K562 (cell line): Measurements from ENCODE around the gene BAHD1. TPM values are rescaled to one million over a fixed set of nuclear protein-coding genes. Genes with fewer than 3 reads are reported as not detected.

Experiments
- ATAC-seq: fragments of 200-7000 bp; cut with Tn5 transposase; 3 replicates; pipeline ENCODE4 v1.9.1; 2020; ENCODE audit warnings: moderate library complexity
- BruUV-seq: library from RNA; stranded (reverse); fragments of 400-500 nt; replicated peaks from 2 replicates; lab custom pipeline; 2021; lab: Mats Ljungman, UMichigan
- CTCF ChIA-PET: fragments of 300-600 bp; formaldehyde crosslinking; extraction: SDS; loops from one replicate; lab custom pipeline; 2021; ENCODE audit warnings: low intra/inter-chr PET ratio; lab: Yijun Ruan, JAX
- POLR2A ChIA-PET: fragments of 300-600, 350-650 bp; sonication (Branson Sonifier 250); formaldehyde crosslinking; extraction: SDS; loops from one replicate; lab custom pipeline; 2021; ENCODE audit warnings: antibody characterized with exemption, inconsistent platforms; lab: Yijun Ruan, JAX
- DNase-seq, 4 experiments: peaks; one replicate each; pipeline versions ENCODE4 v3.0.0 to v3.0.0-alpha.2; 2011 to 2018; ENCODE audit warnings: low spot score in 3 of 4, mixed read lengths in 3 of 4; ENCODE audit errors: extremely low read depth in 1 of 4
- FAIRE-seq: peaks from 2 replicates; lab custom pipeline; 2011; peaks lifted over from hg19 to GRCh38; lab: Jason Lieb, UNC
- H2AFZ ChIP-seq: 2 replicates; pipeline ENCODE4 v1.6.0; 2011; ENCODE audit warnings: low read depth, low read length, control low read depth, inconsistent platforms
- H3K27ac ChIP-seq: fragments of 200-600 bp; 3 replicates; pipeline ENCODE4 v1.8.0; 2011; ENCODE audit warnings: low read depth, mild to moderate bottlenecking, control low read depth, inconsistent platforms, low read length, moderate library complexity, mixed read lengths; ENCODE audit errors: extremely low read depth
- H3K27me3 ChIP-seq, 2 experiments: fragments of 300-600 bp in 1 of 2; 2 replicates in 1 of 2; 3 replicates in 1 of 2; pipeline versions ENCODE4 v1.6.0 to v1.8.0; 2011; ENCODE audit warnings: inconsistent platforms in 2 of 2, low read length in 2 of 2, mild to moderate bottlenecking in 1 of 2, mixed read lengths in 1 of 2, moderate library complexity in 1 of 2; ENCODE audit not compliant: control insufficient read depth in 2 of 2, insufficient read depth in 2 of 2
- H3K36me3 ChIP-seq: fragments of 300-600 bp; 3 replicates; pipeline ENCODE4 v1.8.0; 2011; ENCODE audit warnings: mild to moderate bottlenecking, low read length, inconsistent platforms; ENCODE audit not compliant: control insufficient read depth, insufficient read depth
- H3K4me1 ChIP-seq, 2 experiments: fragments of 200-600 bp in 1 of 2; replicated peaks in 1 of 2; 2 replicates in 1 of 2; 3 replicates in 1 of 2; pipeline versions ENCODE4 v1.5.1 to v1.8.0; 2011; ENCODE audit warnings: inconsistent platforms in 2 of 2, low read length in 2 of 2, mild to moderate bottlenecking in 1 of 2, mixed read lengths in 1 of 2, moderate library complexity in 1 of 2; ENCODE audit not compliant: control insufficient read depth in 2 of 2, insufficient read depth in 2 of 2
- H3K4me2 ChIP-seq: 2 replicates; pipeline ENCODE4 v1.6.1; 2011; ENCODE audit warnings: low read length, control low read depth, inconsistent platforms, mixed read lengths; ENCODE audit not compliant: insufficient read depth
- H3K4me3 ChIP-seq: fragments of 200-600 bp; sonication (generic), shearing (Covaris generic); 2 replicates; pipeline ENCODE4 v1.5.1; 2016; ENCODE audit warnings: control low read depth, inconsistent platforms
- H3K79me2 ChIP-seq: fragments of 200-600 bp; 3 replicates; pipeline ENCODE4 v1.8.0; 2011; ENCODE audit warnings: low read length, inconsistent platforms; ENCODE audit not compliant: control insufficient read depth, insufficient read depth
- H3K9ac ChIP-seq, 2 experiments: 2 replicates each; pipeline versions ENCODE4 v1.6.0 to v1.6.1; 2011; ENCODE audit warnings: low read depth in 2 of 2, low read length in 2 of 2, control low read depth in 1 of 2, inconsistent platforms in 1 of 2, mild to moderate bottlenecking in 1 of 2, mixed read lengths in 1 of 2; ENCODE audit not compliant: insufficient read depth in 1 of 2
- H3K9me1 ChIP-seq: one replicate; pipeline ENCODE4 v1.6.0; 2011; ENCODE audit warnings: inconsistent platforms, mild to moderate bottlenecking, low read length, moderate library complexity; ENCODE audit not compliant: control insufficient read depth, insufficient read depth
- H3K9me3 ChIP-seq: replicated peaks from 2 replicates; pipeline ENCODE4 v1.5.1; 2011; ENCODE audit warnings: low read depth, low read length, inconsistent platforms; ENCODE audit not compliant: control insufficient read depth, insufficient read depth
- H4K20me1 ChIP-seq: replicated peaks from 2 replicates; pipeline ENCODE4 v1.6.1; 2011; ENCODE audit warnings: low read length, inconsistent platforms, mixed read lengths; ENCODE audit not compliant: control insufficient read depth, insufficient read depth
- EGR1 ChIP-seq: fragments of 450-650 bp; conservative IDR thresholded peaks from 2 replicates; pipeline ENCODE4 v1.6.1; 2017; ENCODE audit warnings: mild to moderate bottlenecking
- FOXK2 ChIP-seq, 2 experiments: fragments of 450-650 bp; IDR thresholded peaks in 1 of 2; conservative IDR thresholded peaks in 1 of 2; 2 replicates each; pipeline ENCODE4 v1.6.1; 2016; ENCODE audit warnings: low read depth in 2 of 2, mild to moderate bottlenecking in 1 of 2
- GABPB1 ChIP-seq: sonication (generic); formaldehyde crosslinking; IDR thresholded peaks from 2 replicates; pipeline ENCODE4 v1.8.0; 2022; ENCODE audit warnings: mild to moderate bottlenecking, missing genetic modification reagents
- KLF13 ChIP-seq: fragments of 450-650 bp; IDR thresholded peaks from 2 replicates; pipeline ENCODE4 v1.6.1; 2016; ENCODE audit warnings: missing genetic modification characterization, low read depth, mild to moderate bottlenecking, missing compliant biosample characterization, moderate library complexity, borderline replicate concordance
- NFYB ChIP-seq: IDR thresholded peaks from 2 replicates; pipeline ENCODE4 v1.6.1; 2011; ENCODE audit warnings: mild to moderate bottlenecking, moderate library complexity; ENCODE audit not compliant: insufficient read length; ENCODE audit errors: extremely low read depth
- ZBED1 ChIP-seq: IDR thresholded peaks from 2 replicates; pipeline ENCODE4 v1.6.1; 2014
- ZKSCAN3 ChIP-seq: fragments of 250-450 bp; sonication (Bioruptor Pico); IDR thresholded peaks from 2 replicates; pipeline ENCODE4 v1.4.0; 2020
- ZNF354B ChIP-seq: fragments of 250-450 bp; sonication (Bioruptor Pico); IDR thresholded peaks from 2 replicates; pipeline ENCODE4 v1.4.0; 2020
- WGBS: fragments of 100-300 bp; shearing (Covaris generic); methylation state at CpG from one replicate; pipeline ENCODE4 v1.1.6; 2016; ENCODE audit warnings: low coverage, mixed read lengths; ENCODE audit not compliant: insufficient coverage; ENCODE audit errors: missing lambda C conversion rate; 5-methylcytosine and 5-hydroxymethylcytosine counted together
- in situ Hi-C: fragments of 300-500 bp; cut with MboI; formaldehyde crosslinking; loops from 4 replicates; pipeline ENCODE4 v1.15.0; 2018; ENCODE audit warnings: inconsistent platforms, mixed read lengths
- intact Hi-C: fragments of 100-400 bp; cut with micrococcal nuclease; formaldehyde crosslinking; loops from 2 replicates; pipeline ENCODE4 v1.14.2; 2022
- polyA plus RNA-seq, 8 experiments: library from polyadenylated mRNA; depleted of rRNA in 4 of 8; stranded (reverse) in 5 of 8; unstranded in 3 of 8; fragments of >200 nt; fragmentation: Nextera tagmentation in 2 of 8; fragmentation: Illumina TruSeq in 1 of 8; extraction: Ambion mirVana in 2 of 8; extraction: Trizol in 1 of 8; gene quantifications; 2 replicates each; pipeline versions ENCODE4 v1.2.1 to v1.2.3, GENCODE V29; 2011 to 2014; ENCODE audit warnings: inconsistent platforms in 1 of 8, missing spikeins in 1 of 8
- total RNA-seq, 7 experiments: library from RNA; depleted of rRNA in 6 of 7; stranded (reverse); fragments of >200 nt in 6 of 7; fragmentation: Illumina TruSeq in 2 of 7; extraction: Trizol in 2 of 7; gene quantifications; 2 replicates each; pipeline versions ENCODE4 v1.2.1 to v1.2.3, GENCODE V29; 2011 to 2021; ENCODE audit warnings: low replicate concordance in 1 of 7

BAHD1 gene
- total and polyA plus RNA-seq, 9 of the 15 experiments (the other 6 are each of a cell fraction or from before 2014, with no cell fraction given): 0.55 to 38.5 (median 11.5) TPM

DNA sequence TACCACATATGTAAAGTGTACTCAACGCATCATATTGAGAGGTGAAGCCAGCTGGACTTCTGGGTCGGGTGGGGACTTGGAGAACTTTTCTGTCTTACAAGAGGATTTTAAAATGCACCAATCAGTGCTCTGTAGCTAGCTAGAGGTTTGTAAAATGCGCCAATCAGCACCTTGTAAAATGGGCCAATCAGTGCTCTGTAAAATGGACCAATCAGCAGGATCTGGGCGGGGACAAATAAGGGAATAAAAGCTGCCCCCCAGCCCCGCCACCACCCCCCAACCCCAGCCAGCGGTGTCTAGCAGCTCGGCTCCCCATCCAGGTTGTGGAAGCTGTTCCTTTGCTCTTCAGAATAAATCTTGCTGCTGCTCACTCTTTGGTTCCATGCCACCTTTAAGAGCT is 41.4 kb upstream of the BAHD1 start:
- Histone ChIP-seq H3K27ac (no peak overlapping the region), H3K4me2 (no peak overlapping the region), H4K20me1 (no peaks in the 10 kb centered on the region), H3K9me1 (no peaks in the 10 kb centered on the region), H3K36me3 (peaks cover under 1% of the 10 kb centered on the region; the same call in 1 of the 3 replicates)
- no peak; the same call in 2 of the 3 replicates for ATAC-seq
- BruUV-seq: no TSS peak
- TF ChIP-seq NFYB (peak; percentile 54), GABPB1 (CRISPR knock-in tag) (no peak)
- TF ChIP-seq, all 486 proteins: peak for 1
- Histone ChIP-seq H3K9ac (no peak overlapping the region), H3K79me2 (no peaks in the 10 kb centered on the region), H3K4me3 (no peak overlapping the region), H2AFZ (no peak overlapping the region), H3K9me3 (no peaks in the 10 kb centered on the region), H3K27me3 (no peaks in the 10 kb centered on the region), H3K4me1 (no peaks in the 10 kb centered on the region)
- ChIA-PET CTCF (no interaction called here), POLR2A (interaction anchor here (0.6 to 1.2 kb wide), 2 partner anchors 22 to 80 kb away, joined by 3 read pairs; no protein-coding TSS in a partner anchor)
- no peak for FAIRE-seq
- DNase-seq: no peak
- in situ Hi-C loops: no loop called here
- 59% methylated on average over 6 of the region's 7 CpGs for WGBS
- intact Hi-C loops: no loop called here

GRCh38 chr15:40405501-40406381 is 35.0 kb upstream of the BAHD1 start, which contains the start of gene IVD:
Gene IVD (plus strand): TSS chr15:40405795. CDS start chr15:40405828, 33 bp downstream.
- CTCF ChIA-PET: no interaction called here
- no peaks in the 10 kb centered on the region for H3K79me2 ChIP-seq

More at GRCh38 chr15:40405501-40406381, 35.0 kb upstream of the BAHD1 start, which contains the start of gene IVD:
- POLR2A ChIA-PET: interaction anchor here (0.6 to 2.9 kb wide), 6 partner anchors 8 to 221 kb away, joined by 3 to 11 read pairs (median 3); no protein-coding TSS in a partner anchor
- ATAC-seq (no peak), FAIRE-seq (no peak), DNase-seq (no peak)
- in situ Hi-C loops: no loop called here
- no peaks in the 10 kb centered on the region for H4K20me1 ChIP-seq
- BruUV-seq: no TSS peak
- H2AFZ ChIP-seq: no peak within 1 kb of the TSS
- no peaks in the 10 kb centered on the region for H3K9me1 ChIP-seq
- H3K9ac ChIP-seq: peak within 1 kb of the TSS in 1 of 2 experiments; percentile 26; a peak in 2 of 4 replicates
- intact Hi-C loops: no loop called here
- no peaks in the 10 kb centered on the region for H3K27me3 ChIP-seq
- 0 out of 3 replicates have a peak, but pooled peaks cover 3% of the 10 kb centered on the region for H3K36me3 ChIP-seq
- H3K4me1 ChIP-seq: peaks cover 0 to 8% of the 10 kb centered on the region in 2 experiments; a peak in 1 of 5 replicates
- H3K27ac ChIP-seq: no peak within 1 kb of the TSS
- WGBS: 79% methylated on average over 40 of the region's 54 CpGs
- no peaks in the 10 kb centered on the region for H3K9me3 ChIP-seq
- no peak within 1 kb of the TSS for H3K4me3 ChIP-seq
- no peak within 1 kb of the TSS for H3K4me2 ChIP-seq
- TF ChIP-seq KLF13 (tag): no peak
- TF ChIP-seq EGR1: 0 out of 2 replicates have a peak, but pooled peaks have one; percentile 11
- TF ChIP-seq FOXK2 (conservative IDR thresholded peaks at IDR 0.05 in 1 of 2, IDR thresholded peaks at IDR 0.05 in 1 of 2; ENCODE audit: low read depth in 2 of 2): no peak
- TF ChIP-seq ZNF354B (CRISPR knock-in tag): no peak
- TF ChIP-seq ZBED1: no peak
- no peak for TF ChIP-seq ZKSCAN3
